Activated CD8-positive, alpha-beta memory T cell treated with anti-CD3 and anti-CD28 coated beads for 48 hours (primary cell): ENCODE results near the gene TGFBR2.

ENCODE experiments used
- DNase-seq, 3 experiments: peaks; one replicate each; pipeline ENCODE4 v3.0.0-alpha.2; 2020; ENCODE audit warnings: low read depth in 2 of 3, low spot score in 2 of 3

The TGFBR2 gene

DNA sequence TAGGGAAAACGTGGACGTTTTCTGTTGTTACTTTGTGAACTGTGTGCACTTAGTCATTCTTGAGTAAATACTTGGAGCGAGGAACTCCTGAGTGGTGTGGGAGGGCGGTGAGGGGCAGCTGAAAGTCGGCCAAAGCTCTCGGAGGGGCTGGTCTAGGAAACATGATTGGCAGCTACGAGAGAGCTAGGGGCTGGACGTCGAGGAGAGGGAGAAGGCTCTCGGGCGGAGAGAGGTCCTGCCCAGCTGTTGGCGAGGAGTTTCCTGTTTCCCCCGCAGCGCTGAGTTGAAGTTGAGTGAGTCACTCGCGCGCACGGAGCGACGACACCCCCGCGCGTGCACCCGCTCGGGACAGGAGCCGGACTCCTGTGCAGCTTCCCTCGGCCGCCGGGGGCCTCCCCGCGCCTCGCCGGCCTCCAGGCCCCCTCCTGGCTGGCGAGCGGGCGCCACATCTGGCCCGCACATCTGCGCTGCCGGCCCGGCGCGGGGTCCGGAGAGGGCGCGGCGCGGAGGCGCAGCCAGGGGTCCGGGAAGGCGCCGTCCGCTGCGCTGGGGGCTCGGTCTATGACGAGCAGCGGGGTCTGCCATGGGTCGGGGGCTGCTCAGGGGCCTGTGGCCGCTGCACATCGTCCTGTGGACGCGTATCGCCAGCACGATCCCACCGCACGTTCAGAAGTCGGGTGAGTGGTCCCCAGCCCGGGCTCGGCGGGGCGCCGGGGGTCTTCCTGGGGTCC, at the start of gene TGFBR2:
Gene TGFBR2 (plus strand): TSS at position 301 of the 731 bp plus-strand sequence. CDS start 283 bp downstream, at position 584.
- DNase-seq, result peak; percentile 62 to 85 (median 63)

DNA sequence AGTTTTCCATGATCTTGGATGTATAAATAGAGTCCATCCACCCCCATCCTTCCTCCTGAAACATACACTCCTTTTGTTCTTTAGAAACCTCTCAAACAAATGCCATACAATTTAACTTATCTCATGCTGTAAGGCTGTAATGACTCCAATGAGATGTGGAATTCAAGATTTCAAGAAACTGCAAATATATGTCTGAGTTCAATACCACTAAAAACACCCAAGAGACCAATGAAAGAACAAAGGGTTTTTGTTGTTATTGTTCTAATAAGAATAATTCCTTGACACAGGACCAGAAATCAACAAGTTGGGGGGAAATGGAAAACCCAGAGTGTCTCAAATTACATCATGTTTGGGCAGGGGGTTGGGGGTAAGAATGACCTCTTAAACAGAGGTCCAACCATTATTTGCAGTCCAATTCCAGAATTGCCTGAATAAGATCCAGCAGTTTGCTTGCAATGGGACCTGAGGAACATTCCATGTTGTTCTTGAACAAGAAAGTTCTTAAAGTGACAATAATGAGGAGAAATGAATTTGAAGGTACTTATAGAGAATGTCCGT, 48.6 kb upstream of the TGFBR2 start:
- DNase-seq, result no peak

DNA sequence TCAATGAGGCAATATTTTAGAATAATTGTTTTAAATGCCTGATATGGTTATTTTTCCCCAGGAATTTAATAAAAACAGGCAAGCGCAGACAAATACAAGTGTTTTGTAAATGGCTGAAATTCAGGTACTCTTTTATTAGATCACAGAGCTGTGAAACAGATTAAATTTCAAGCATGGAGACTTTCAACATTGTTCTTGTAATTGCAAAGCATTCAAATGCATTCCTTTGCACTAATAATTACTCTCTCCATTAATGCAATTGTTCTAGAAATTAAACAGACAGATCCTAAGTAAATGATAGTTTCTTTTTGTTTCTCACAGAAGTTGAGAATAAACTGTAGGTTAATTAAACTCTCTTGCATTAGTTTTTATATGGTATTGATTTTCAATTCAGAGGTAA, 42.4 kb upstream of the TGFBR2 start:
- DNase-seq, result no peak

DNA sequence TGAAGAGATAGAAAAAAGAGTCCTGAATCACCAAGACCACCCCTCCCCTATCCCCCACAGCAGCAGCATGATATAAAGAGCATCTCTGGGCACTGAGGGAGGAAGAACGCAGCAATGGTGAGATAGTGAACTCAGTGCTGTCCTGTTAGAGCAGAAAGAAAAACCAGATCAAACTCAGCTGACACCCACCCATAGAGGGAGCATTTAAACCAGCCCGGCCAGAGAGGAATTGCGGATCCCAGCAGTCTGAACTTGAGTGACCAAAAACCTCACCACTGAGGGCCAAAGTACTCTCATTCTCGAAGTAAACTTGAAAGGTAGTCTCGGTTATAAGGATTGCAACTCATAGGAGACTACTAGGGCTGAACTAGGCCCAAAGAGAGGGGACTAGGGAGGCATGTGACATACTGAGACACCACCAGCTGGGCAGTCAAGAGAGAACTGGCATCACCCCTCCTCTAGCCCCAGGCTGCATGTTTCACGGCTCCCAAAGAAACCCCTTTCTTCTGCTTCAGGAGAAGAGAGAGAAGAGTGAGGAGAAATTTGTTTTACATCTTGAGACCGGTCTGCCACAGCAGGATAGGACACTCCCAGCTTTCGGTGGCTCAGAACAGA, 39.2 kb upstream of the TGFBR2 start:
- no peak for DNase-seq

DNA sequence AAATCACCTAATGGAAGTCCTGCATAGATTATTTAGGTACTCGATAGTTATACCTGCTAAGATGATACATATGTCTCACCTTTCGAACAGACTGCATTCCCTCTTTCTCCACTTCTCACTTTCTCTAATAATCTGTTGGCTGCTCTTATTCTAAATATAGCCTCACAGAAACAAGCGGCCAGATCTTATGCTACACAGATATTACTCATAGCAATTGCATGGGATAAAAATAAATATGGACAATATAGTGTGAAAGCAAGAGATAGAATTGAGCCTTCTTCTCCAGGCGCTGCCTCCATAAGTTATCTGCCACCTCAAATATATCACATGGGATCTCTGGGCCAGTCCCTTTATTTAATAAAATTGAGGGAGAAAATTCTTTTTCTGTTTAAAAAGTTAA, 29.5 kb upstream of the TGFBR2 start:
- DNase-seq, result no peak

DNA sequence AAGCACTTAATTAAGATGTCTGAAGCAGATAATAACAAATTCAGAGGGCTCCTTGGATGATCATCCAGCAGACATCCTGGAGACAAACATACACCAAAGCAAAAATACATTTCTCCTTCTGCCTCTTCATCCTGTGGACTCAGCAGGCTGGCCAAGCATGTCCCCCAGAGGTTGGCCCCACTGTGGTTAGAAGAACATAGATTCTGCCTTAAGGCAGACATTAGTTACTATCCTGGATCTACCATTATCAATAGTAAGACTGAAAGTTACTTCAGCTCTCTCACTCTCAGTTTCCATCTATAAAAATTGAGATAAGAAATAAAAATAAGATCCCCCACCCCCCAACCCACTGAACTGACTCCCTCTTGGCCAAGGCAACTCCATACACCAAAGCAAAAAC, 28.6 kb upstream of the TGFBR2 start:
- no peak for DNase-seq

DNA sequence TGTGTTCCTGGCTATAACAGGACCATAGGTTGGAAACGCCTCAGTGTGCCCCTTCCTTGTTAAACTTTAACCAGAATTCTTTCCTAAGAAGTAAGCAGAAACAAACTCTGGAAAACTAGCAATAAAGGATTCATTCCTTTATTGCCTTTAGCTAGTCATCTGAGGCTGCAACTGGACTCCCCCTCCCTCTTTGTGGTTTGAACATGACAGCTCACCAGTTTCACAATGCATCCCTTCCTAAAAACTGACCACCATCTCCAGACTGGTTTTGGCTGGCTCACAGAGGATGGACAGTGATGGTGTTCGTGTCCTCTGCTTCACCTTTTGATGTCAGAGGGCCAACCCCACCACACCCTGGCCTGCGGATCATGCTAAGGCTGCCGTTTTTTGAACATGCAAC, 27.9 kb upstream of the TGFBR2 start:
- DNase-seq, result no peak

DNA sequence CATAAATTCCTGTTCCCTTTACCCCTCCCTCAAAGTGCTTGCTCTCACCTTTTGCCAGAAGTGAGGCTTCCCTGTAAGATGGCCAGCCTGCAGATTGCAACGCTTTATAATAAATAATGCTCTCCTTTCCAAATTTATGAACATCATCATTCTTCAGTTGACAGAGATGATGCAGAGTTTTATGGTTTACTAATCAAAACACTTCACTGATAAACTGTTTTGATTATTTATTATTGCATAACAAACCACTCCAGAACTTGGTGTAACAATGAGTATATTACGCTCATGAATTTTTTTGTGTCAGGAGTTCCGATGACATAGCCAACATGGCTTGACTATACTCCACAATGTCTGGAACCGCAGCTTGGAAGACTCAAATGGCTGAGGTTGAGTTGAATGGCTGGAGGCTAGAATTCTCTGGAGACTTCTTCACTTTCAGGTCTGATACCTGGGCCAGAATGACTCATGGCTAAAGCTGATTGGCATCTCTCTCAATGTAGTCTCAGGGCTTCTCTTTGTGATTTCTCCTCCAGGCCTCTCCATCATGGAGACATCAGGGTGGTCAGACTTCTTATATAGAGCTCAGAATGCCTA, 27.3 kb upstream of the TGFBR2 start:
- DNase-seq, result no peak

DNA sequence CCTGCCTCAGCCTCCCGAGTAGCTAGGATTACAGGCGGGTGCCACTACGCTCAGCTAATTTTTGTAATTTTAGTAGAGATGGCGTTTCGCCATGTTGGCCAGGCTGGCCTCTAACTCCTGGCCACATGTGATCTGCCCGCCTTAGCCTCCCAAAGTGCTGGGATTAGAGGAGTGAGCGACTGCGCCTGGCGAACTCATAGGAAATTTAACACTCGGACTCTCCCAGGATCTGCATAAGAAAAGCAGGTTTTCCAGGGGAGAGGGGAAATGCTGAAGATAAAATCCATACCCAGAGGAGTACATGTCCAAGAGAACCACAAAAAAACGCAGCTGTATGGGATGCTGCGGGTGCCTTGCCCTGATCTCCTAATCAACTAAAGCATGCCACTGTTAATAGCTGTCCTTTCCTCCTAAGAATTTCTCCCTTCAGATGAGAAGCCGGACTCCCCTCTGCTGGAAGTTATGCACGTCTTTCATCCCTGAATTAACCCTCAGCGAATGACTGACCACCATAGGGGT, 25.3 kb upstream of the TGFBR2 start:
- no peak for DNase-seq

DNA sequence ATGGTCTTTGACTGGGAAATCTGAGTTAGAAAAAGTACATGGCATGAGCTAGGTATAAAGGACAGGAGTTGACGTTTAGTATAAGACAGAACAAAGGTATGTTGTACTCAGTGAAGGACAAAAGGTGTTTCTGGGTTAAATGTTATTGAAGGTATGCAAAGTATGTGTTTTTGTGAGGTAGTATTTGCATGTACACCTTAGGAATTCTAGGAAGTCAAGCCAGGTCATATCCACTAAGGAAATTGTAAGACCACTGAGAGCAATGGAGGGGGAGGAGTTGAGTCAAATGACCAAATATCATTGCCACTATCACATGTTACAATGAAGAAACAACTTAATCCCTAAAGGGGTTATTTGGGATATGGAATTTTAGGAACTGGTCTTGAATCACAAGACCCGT, 24.4 kb upstream of the TGFBR2 start:
- no peak for DNase-seq

DNA sequence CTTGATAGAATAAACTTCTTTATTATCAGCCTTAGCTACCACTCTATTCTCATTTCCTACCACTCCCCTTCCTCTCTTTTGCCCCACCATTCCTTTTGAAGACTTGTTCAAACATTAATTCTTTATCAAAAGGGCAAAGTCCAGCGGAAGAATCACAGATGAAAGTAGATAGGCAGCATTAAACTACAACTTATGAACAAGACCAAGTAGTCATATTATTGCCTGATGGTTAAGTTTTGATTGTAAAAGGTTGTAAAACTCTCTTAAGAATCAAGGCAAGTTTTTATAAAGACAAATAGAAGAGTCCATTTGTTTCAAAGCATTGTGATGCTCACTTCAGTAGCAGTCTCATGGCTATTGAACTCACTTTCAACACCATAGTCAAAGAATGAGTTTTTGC, 22.4 kb upstream of the TGFBR2 start:
- no peak for DNase-seq

DNA sequence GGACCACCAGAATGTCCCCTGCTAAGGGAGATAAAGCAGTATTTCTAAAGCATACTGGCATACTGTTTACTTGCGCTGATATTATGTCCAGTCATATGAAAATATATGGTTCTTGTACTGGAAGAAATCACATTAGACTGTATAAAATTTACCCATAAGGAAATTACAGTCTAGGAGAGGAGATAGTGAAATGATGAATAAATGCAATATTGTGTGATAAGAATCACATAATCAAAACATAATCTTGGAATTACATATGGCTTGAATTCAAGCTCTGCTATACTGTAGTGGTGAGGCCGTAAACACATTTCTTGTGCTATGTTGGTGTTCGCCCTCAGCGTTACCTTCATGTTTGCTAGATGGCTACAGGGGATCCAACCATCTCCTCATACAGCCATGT, 20.7 kb upstream of the TGFBR2 start:
- DNase-seq, result no peak

DNA sequence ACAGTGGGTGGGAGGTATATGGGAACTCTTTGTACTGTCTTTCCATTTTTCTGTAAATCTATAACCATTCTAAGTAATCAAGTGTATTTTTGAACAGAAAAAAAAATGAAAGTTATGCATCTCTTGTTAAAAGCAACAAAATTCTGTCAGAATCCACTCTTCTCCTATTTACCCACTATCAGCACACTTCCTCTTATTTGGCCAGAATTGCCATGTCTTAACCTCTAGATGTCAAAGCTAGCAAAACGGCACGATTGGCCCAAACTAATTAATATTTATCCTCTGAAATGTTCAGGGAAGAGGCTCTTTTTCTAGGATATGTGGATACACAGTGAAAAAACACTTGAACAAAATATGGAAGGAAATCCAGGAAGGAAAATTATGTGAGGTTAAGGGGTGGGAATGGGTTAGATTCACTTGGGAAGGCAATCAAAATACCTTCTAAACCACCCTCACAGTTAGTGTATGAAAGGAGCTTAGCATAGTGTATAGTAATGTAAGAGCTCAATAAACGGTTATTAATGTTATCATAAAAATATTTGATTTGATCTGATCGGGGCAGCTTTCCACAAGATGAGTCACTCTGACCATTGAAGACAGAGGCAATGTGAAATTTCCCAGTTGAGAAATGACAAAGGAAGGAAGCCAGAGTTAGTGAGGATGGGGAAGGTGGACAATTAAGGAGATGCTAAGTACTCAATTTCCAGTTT, 20.1 kb upstream of the TGFBR2 start:
- DNase-seq, result no peak

DNA sequence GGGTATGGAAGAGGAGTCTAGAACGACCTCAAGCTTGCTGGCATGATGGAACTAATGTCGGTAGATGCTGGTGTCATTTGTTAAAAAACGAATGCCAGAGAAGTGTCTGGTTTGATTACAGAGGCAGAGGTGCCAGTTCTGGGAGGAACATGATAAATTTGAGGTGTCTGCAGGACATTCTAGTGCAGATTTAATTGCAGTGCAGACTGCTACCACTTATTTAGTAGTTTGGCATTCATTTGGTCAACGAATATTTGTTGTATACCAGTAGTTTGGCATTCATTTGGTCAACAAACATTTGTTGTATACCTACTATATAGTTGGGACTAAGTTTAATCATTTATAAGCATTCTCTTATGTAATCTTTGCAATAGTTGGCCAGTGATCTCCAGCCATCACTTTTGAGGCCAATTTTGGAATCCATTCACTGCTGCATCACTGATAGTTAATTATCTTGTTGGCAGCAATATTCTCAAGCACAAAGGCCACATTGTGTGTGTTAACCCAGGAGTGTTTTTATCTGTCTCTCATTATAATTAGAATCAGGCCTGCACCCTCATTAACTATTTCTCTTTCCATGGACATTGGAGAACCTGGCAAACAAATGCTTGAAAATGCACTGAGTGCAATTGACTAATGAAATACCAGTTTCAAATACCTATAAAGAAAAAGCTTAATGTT, 19.5 kb upstream of the TGFBR2 start:
- no peak for DNase-seq

DNA sequence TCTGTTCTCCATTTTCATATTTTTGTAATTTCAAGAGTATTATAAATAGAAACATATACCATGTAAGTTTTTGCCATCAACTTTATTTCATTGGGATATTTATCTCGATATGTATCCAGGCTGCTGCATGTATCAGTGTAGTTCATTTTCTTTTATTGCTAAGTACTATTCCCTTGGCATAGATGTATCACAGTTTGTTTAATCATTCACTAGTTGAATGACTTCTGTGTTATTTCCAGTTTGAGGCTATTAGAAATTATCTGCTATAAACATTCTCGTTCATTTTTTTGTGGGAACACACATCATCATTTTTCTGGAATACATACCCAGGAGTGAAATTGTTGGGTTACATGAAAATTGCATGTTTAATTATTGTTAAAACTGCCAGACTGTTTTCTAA, 18.5 kb upstream of the TGFBR2 start:
- no peak for DNase-seq

DNA sequence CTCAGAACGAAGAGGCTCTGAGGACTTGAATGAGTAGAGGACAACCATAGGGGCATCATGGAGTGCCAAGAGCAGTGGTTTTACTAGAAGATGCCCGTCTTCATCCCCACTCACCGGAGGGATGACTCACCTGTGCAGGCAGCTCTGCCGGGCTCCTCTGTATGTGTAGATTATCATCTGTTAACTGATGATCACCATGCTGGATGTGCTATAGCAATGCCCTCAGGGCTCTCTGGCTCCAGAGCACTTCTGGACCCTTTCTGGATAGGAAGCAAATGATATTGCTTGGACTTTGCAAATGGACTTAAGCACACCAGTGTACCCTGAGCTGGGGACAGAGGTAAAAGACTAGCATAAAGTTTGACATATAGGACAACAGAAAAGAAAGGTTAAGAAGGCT, 10.2 kb upstream of the TGFBR2 start:
- DNase-seq, result no peak

DNA sequence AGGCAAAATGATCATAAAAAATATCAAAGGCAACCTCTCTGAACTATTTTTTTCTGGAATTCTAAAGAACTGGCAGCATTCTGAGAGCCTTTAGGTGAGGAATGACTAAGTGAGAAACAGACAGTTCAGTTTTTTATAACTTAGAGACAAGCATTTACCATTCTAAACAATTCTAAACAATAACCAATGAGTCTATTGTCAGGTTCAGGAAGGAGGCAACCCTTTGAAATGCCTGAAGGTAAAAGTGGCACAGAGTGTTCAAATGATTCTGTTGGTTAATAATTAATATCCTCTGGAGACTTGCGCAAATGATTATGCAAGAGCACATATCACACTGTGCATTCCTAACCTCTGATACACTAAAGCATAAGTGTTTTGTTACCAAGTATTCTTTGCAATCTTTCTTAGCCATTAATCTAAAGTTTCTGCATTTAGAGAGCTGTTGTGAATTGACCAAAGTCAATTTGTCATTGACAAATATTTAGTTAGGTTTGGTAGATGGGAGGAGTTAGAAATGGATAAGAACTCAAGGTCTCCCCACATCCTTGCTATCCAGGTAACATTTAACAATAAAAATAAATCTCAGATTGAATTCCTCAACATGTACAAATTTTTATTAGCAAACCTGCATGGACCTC, 9.2 kb upstream of the TGFBR2 start:
- DNase-seq, result no peak

DNA sequence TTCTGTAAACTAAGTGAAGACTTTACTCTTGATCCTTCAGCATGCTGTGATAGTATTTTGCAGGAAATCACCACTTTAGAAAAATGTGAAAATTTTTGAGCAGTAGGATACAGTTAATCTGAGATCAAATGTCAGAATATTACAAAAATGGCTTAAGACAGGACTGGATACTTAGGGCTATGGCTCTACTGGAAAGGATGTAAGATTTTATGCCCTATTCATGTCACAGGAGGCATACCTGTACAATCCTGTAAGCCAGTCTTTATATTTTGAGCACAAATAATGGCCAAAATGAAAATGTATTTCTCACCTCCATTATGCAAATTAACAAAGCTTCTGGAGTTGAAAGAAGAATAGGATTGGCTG, 8.6 kb upstream of the TGFBR2 start:
- no peak for DNase-seq

DNA sequence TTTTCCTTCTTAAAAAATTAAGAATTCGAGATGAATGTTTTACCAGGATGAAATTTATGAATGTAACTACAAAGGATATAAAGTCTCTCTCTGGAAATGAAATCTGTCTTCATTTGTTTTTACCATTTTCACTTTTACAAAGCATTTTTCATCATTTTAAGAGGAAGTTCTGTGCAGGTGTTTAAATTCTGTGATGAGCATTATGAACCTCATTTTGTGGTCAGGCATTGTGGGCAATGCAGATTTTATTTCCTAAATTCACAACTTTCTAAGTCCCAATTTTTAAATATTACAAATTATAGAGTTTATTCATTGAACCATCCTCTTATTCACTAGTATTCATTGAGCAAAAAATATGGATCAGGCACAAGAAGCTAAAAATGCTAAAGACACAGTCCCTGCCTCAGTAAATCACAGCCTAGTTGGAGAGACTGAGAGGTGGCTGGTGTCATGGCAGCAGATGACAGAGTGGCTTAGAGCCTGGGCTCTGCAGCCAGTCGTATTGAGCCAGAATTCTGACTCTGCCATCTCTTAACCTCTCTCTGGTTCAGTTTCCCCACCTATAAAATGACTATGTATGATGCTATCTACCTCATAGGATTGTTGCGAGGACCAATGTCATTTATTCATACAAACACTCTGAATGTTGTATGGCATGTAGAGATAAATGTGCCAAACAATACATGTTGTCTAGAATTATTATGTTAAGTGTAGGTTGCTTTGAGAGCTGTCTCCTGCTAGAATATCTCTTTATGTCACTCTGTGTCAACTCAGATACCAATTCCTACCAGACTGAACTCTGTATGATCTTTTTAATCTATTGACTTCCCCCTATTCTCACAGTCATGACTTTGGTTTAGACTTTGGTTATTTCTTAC, 7.5 kb upstream of the TGFBR2 start:
- no peak for DNase-seq

DNA sequence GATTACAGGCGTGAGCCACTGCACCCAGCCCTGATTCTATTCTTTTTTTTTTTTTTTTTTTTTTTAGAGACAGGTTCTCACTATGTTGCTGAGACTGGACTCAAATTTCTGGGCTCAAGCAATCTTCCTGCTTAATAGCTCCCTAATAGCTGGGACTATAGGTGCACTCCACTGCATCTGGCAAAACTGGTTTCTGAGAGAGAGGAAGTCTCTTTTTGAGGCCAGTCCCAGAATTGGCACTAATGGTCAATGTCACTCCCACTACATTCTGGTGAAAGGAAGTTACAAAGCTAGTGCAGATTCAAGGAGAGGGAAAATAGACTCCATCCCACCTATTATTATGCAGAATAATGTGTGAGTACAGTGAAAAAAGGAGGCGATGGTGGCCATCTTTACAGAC, 5.8 kb upstream of the TGFBR2 start:
- DNase-seq, result no peak
